ENCODE results near the gene HIVEP3. TPM values are rescaled to one million over a fixed set of nuclear protein-coding genes. Genes with fewer than 3 reads are reported as not detected.

Gene HIVEP3
- total RNA-seq, 2 donors from 2014 or later: 4.7 to 5.8 TPM

- no peak for TF ChIP-seq CTCF (IDR thresholded peaks at IDR 0.05)
- H3K36me3 ChIP-seq: no peaks in the 10 kb centered on the region
- H3K4me3 ChIP-seq: no peak overlapping the region
- no peaks in the 10 kb centered on the region for H3K9me3 ChIP-seq
- DNase-seq (ENCODE audit: low spot score): no peak
- H3K27ac ChIP-seq: peak overlapping the region in 1 of 2 donors; percentile 22
- H3K27me3 ChIP-seq: no peaks in the 10 kb centered on the region
- H3K4me1 ChIP-seq: peaks cover 0 to 55% of the 10 kb centered on the region in 2 donors
Measured at GRCh38 chr1:41767534-41768525, 150.9 kb downstream of the HIVEP3 start.

GRCh38 chr1:41766546-41766945, 152.2 kb downstream of the HIVEP3 start:
- no peak overlapping the region for H3K4me3 ChIP-seq
- no peaks in the 10 kb centered on the region for H3K27me3 ChIP-seq
- H3K9me3 ChIP-seq: no peaks in the 10 kb centered on the region
- no peaks in the 10 kb centered on the region for H3K36me3 ChIP-seq
- no peak for TF ChIP-seq CTCF (IDR thresholded peaks at IDR 0.05)
- H3K4me1 ChIP-seq: peaks cover 0 to 43% of the 10 kb centered on the region in 2 donors
- no peak for DNase-seq (ENCODE audit: low spot score)
- peak overlapping the region in 1 of 2 donors; percentile 22 for H3K27ac ChIP-seq

- Histone ChIP-seq H3K27ac (no peak overlapping the region), H3K4me3 (no peak overlapping the region), H3K36me3 (no peaks in the 10 kb centered on the region), H3K4me1 (peaks cover 0 to 38% of the 10 kb centered on the region in 2 donors), H3K9me3 (no peaks in the 10 kb centered on the region), H3K27me3 (no peaks in the 10 kb centered on the region)
- no peak for TF ChIP-seq CTCF (IDR thresholded peaks at IDR 0.05)
- no peak for DNase-seq (ENCODE audit: low spot score)
Measured at GRCh38 chr1:41766041-41766440, 152.7 kb downstream of the HIVEP3 start.

GRCh38 chr1:41765152-41765551, 153.6 kb downstream of the HIVEP3 start:
- peak overlapping the region in 1 of 2 donors; percentile 42 for H3K27ac ChIP-seq
- H3K27me3 ChIP-seq: no peaks in the 10 kb centered on the region
- no peaks in the 10 kb centered on the region for H3K36me3 ChIP-seq
- peaks cover 0 to 36% of the 10 kb centered on the region in 2 donors for H3K4me1 ChIP-seq
- H3K4me3 ChIP-seq: no peak overlapping the region
- no peaks in the 10 kb centered on the region for H3K9me3 ChIP-seq
- TF ChIP-seq CTCF (IDR thresholded peaks at IDR 0.05): no peak
- no peak for DNase-seq (ENCODE audit: low spot score)

DNA sequence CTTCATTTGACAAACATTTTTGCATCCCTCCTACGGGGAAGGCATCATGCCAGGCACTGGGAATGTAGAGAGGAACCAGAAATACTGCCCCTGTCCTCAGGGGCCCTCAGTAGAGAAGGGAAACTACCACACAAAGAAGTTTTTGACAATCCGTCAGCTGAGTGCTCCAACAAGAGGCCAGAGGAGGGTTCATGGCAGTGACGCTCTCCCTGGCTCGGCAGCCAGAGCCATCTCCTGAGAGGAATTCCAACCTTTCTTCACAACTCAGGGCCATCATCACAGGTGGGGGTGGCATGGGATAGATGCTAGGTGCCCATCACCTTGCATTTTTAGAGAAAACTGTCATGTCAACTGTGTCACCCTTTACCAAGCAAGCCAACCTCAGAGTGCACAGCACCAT, 154.1 kb downstream of the HIVEP3 start:
- Histone ChIP-seq H3K36me3 (no peaks in the 10 kb centered on the region), H3K4me3 (no peak overlapping the region), H3K9me3 (no peaks in the 10 kb centered on the region), H3K27me3 (no peaks in the 10 kb centered on the region), H3K4me1 (peaks cover 0 to 36% of the 10 kb centered on the region in 2 donors), H3K27ac (peak overlapping the region in 1 of 2 donors; percentile 42)
- no peak for TF ChIP-seq CTCF (IDR thresholded peaks at IDR 0.05)
- no peak for DNase-seq (ENCODE audit: low spot score)

All from right atrium auricular region (tissue), 2 donors.